Activated naive CD4-positive, alpha-beta T cell treated with anti-CD3 and anti-CD28 coated beads for 36 hours (primary cell): Measurements from ENCODE around the gene RBPJL. TPM values are rescaled to one million over a fixed set of nuclear protein-coding genes. Genes with fewer than 3 reads are reported as not detected.
A peak's percentile ranks its signal among the peaks of the same experiment; 100 is the strongest.

ENCODE experiments used
- CTCF ChIA-PET: fragments of 350-600 bp; sonication (Branson Sonifier 250); formaldehyde crosslinking; loops from one replicate; lab custom pipeline; 2021; ENCODE audit warnings: antibody characterized with exemption; lab: Charles Lee
- DNase-seq: peaks from one replicate; pipeline ENCODE4 v3.0.0-alpha.2; 2020
- H3K27ac Mint-ChIP-seq: one replicate; pipeline ENCODE4 v1.8.0; 2021; ENCODE audit warnings: mild to moderate bottlenecking, mixed read lengths
- H3K27me3 Mint-ChIP-seq: one replicate; pipeline ENCODE4 v1.8.0; 2021; ENCODE audit warnings: low read depth, mixed read lengths
- H3K36me3 Mint-ChIP-seq: one replicate; pipeline ENCODE4 v1.8.0; 2021; ENCODE audit warnings: low read depth, mixed read lengths
- H3K4me1 Mint-ChIP-seq: one replicate; pipeline ENCODE4 v1.8.0; 2021; ENCODE audit warnings: low read depth, mixed read lengths
- H3K4me3 Mint-ChIP-seq: one replicate; pipeline ENCODE4 v1.8.0; 2021; ENCODE audit warnings: mild to moderate bottlenecking, moderate library complexity, mixed read lengths
- H3K9me3 Mint-ChIP-seq: one replicate; pipeline ENCODE4 v1.8.0; 2021; ENCODE audit warnings: mixed read lengths
- intact Hi-C: fragments of 100-400 bp; cut with micrococcal nuclease; formaldehyde crosslinking; loops from one replicate; pipeline ENCODE4 v1.15.1; 2023
- total RNA-seq, 2 experiments: library from RNA; stranded (reverse); gene quantifications; one replicate each; pipeline ENCODE4 v1.2.3, GENCODE V29; 2021

Gene RBPJL
- total RNA-seq, 2 experiments from 2014 or later = not detected

DNA sequence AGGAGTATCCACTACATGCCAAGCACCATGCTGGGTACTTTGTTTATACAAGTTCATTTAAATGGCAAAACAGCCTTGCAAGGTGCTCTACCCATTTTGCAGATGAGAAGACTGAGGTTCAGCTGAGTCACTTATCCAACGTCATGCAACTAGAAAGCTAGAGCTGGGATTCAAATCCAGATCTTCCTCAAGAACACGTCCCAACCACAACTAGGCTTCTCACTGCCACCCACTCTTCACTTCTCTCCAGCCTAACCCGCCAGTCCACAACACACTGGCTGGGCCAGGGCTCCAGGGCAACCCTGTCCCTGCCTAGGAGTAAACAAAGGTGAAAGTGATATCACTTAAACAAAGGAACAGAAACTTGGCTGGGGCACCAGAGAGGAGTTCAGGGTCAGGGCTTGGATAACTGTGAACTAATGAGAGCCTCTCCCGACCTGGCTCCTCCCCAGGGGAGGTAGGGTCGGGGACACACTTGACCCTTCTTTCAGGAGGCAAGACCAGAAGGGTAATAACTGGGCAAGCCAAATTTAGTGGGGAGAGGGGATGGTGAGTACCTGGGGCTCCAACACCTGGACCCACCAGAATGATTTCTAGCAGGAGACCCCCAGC, 33.7 kb downstream of the RBPJL start:
- Mint-ChIP-seq H3K27ac (no peak overlapping the region), H3K27me3 (no peaks in the 10 kb centered on the region), H3K36me3 (peaks cover 8% of the 10 kb centered on the region), H3K4me3 (no peak overlapping the region), H3K4me1 (peaks cover 8% of the 10 kb centered on the region), H3K9me3 (no peaks in the 10 kb centered on the region)
- intact Hi-C loops = no loop called here
- CTCF ChIA-PET = interaction anchor here (0.6 to 1.6 kb wide), 3 partner anchors 22 to 245 kb away, joined by 3 to 6 read pairs (median 3); partner anchors contain the start of gene SYS1
- no peak for DNase-seq

DNA sequence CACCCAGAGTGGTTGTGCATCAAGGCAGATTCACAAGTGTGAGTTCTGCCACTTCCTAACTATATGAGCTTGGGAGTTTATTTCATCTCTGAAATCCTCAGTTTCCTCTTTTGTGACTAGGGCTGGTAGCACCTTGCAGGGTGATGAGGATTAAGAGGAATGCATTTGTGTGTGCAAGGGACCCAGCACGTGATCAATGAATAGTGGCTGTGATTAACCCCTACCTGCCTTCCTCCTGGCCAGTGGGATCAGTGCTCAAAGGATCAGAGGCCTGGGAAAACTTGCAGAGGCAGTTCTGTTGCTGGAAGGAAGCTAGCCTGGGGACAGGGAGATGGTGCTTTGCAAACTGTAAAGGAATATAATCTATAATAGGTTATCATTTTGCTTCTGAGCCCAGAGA, 34.3 kb downstream of the RBPJL start:
- H3K9me3 Mint-ChIP-seq = no peaks in the 10 kb centered on the region
- no peak overlapping the region for H3K27ac Mint-ChIP-seq
- no peaks in the 10 kb centered on the region for H3K27me3 Mint-ChIP-seq
- CTCF ChIA-PET = interaction anchor here (0.6 to 1.6 kb wide), 4 partner anchors 22 to 245 kb away, joined by 3 to 6 read pairs (median 3); partner anchors contain the start of gene SYS1
- intact Hi-C loops = no loop called here
- peaks cover 14% of the 10 kb centered on the region for H3K4me1 Mint-ChIP-seq
- H3K4me3 Mint-ChIP-seq = no peak overlapping the region
- peaks cover 4% of the 10 kb centered on the region for H3K36me3 Mint-ChIP-seq
- DNase-seq = no peak

DNA sequence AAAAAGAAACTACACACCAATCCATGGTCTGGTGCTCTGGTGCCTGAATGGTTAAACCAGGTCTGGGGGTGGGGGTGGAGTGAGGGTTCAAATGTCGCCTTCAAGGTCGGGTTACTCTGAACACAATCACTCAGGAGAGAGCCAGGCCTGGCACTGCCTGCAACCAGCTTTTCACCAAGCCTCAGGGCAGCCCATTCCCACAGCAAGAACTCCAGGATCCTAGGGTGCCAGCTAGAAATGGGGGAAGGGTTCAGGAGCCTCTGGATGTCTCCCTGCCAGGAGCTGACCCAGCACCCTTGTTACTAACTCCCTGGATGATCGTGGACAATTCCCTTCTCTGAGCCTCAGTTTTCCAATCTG, 34.9 kb downstream of the RBPJL start:
- Mint-ChIP-seq H3K9me3 (no peaks in the 10 kb centered on the region), H3K27me3 (no peaks in the 10 kb centered on the region), H3K36me3 (peaks cover 5% of the 10 kb centered on the region), H3K27ac (no peak overlapping the region), H3K4me3 (no peak overlapping the region), H3K4me1 (peaks cover 20% of the 10 kb centered on the region)
- no peak for DNase-seq
- intact Hi-C loops = no loop called here
- CTCF ChIA-PET = interaction anchor here (0.5 to 1.3 kb wide), 3 partner anchors 25 to 48 kb away, joined by 3 to 6 read pairs (median 3); no protein-coding TSS in a partner anchor

DNA sequence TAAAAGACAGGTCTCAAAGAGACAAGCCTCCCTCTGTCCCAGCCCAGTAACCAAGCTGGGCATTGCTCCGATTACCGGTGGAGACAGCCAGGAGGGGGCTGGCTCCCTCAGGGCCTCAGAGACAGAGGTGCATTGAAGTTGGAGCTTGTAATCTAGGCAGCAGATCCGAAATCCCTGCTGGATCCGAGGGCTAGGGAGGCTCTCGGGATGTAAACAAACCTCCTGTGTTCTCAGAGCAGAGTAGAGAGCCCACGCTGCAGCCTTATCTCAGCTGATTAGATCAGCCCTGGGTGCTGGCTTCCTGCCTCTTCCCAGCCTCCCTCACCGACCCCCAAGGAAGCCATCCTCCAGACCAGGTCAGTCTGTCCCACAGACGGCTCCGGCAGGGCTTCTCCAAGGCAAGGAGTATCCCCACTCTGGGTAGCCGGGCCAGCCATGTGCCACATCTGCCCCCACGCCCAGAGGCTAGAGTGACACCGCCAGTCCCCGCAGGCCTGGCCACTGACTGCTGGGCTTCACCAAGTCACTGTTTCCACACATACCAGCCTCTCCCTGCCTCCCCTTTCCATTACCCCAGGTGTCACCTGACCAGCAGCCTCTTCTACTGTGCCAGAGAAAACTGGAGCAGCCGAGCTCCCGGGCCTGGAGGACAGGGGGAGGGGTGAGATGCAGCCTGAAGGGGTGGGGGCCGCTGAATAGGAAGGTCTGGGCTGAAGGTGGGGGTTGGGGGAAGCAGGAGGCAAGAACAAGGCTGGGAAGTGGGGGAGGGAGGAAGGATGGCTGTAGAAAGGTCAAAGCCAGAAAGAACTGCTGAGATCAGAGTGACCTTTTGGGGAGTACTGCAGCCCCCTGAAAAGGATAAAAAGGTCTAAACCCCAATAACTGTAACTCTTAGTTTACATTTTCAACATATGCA, 35.6 kb downstream of the RBPJL start:
- CTCF ChIA-PET = interaction anchor here (0.5 to 1.3 kb wide), 2 partner anchors 25 to 30 kb away, joined by 3 to 6 read pairs; no protein-coding TSS in a partner anchor
- H3K9me3 Mint-ChIP-seq = no peaks in the 10 kb centered on the region
- no peak overlapping the region for H3K27ac Mint-ChIP-seq
- peaks cover 26% of the 10 kb centered on the region for H3K4me1 Mint-ChIP-seq
- intact Hi-C loops = no loop called here
- H3K4me3 Mint-ChIP-seq = no peak overlapping the region
- H3K27me3 Mint-ChIP-seq = no peaks in the 10 kb centered on the region
- peaks cover 6% of the 10 kb centered on the region for H3K36me3 Mint-ChIP-seq
- no peak for DNase-seq

DNA sequence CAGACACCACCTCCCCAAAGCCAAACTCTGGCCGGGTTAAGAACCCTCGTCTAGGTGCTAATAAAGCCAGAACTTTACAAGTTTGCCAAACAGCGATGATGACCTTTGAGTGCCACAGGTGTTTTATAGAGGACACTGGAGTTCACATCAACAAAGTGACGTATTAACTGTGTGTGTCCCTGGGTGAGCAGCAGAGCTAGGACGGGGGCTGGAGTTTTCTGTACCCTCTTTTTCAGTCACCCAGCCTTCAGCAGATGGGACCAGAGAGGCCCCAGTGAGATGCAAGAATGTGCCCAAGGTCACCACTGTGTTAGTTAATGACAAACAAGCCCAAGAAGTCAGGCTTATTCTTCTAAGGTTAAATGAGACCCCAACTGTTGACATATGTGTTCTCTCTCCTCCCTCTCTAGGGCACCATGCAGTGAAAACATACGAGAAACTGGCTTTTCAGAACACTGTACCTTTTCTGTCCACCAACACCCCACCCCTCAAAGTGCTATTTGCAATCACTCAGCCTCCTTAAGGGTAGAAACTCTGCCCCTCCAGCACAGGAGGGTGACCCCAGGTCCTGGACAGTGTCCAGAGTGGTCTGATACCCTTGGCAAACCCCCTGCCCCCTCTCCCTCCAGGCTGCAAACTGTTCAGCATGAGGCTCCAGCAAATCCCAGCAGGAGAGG, 36.4 kb downstream of the RBPJL start:
- no peaks in the 10 kb centered on the region for H3K9me3 Mint-ChIP-seq
- no peaks in the 10 kb centered on the region for H3K27me3 Mint-ChIP-seq
- CTCF ChIA-PET = no interaction called here
- no peak overlapping the region for H3K27ac Mint-ChIP-seq
- intact Hi-C loops = no loop called here
- peaks cover 6% of the 10 kb centered on the region for H3K36me3 Mint-ChIP-seq
- no peak overlapping the region for H3K4me3 Mint-ChIP-seq
- peaks cover 32% of the 10 kb centered on the region for H3K4me1 Mint-ChIP-seq
- no peak for DNase-seq

DNA sequence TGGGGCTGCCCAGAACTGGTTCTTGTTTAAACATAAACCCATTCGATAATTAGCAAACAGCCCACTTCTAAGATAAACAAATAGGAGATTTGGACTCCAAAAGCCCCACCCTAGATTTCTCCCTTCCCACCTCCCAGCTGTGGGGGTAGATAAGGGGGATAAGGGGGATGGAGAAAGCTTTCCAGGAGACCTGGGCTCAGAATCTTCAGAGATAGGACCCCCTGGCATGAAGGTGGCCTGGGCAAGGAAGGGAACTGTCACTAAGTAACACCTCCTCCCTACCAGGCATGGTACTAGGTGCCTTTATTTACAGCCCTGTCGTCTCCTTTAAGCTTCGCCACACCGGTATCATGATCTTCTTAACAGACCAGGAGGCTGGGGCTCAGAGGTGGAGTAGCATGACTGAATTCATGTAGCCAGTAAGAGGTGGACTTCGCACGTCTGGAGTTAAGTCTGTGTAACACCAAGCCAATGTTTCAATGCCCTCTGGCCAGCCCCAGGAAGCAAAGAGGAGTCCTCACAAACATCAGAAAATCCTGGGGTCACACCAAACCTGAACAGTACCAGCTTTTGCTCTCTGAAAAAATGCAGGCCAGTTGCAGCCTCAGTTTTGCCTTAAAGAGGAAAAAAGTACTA, 37.0 kb downstream of the RBPJL start:
- Mint-ChIP-seq H3K27me3 (no peaks in the 10 kb centered on the region), H3K4me1 (peaks cover 35% of the 10 kb centered on the region), H3K36me3 (peaks cover 6% of the 10 kb centered on the region), H3K9me3 (no peaks in the 10 kb centered on the region), H3K27ac (no peak overlapping the region), H3K4me3 (no peak overlapping the region)
- intact Hi-C loops = no loop called here
- DNase-seq = no peak
- CTCF ChIA-PET = interaction anchor here (0.7 kb wide), 1 partner anchor 94 kb away, joined by 3 read pairs; no protein-coding TSS in a partner anchor

DNA sequence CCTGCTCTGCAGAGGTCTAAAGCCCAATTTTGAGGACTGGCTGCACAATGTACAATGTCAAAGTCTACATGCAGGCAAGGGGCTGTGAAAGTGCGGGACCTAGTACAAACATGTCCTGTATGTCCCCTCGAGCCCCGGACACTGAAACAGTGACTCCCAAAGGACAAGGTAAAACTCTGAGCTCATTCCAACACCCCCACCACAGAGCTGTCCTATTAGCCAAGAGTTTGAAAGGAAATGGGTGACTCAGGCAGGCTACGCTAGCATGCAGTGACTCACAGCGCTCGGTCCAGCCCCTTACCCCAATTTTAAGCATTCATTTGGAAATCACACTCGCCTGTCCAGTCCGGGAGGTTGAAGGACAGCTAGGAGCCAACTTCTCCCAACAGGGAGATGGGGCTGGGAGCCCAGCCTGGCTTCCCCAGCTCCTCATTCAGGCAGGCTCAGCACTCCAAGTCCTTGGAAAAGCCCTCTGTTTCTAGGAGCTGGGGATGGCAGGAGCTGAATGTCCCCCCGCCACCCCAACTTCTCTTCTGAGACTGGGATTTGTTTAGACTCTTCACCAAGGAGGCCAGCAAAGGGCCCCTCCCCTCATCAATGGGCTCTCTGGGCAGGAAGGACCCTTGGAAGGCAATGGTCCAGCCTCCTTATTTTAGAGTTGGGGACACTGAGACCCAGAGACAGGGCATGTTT, 37.7 kb downstream of the RBPJL start:
- intact Hi-C loops = no loop called here
- CTCF ChIA-PET = interaction anchor here (0.7 kb wide), 1 partner anchor 93 kb away, joined by 3 read pairs; no protein-coding TSS in a partner anchor
- Mint-ChIP-seq H3K36me3 (peaks cover 5% of the 10 kb centered on the region), H3K27ac (no peak overlapping the region), H3K4me1 (peaks cover 36% of the 10 kb centered on the region), H3K9me3 (no peaks in the 10 kb centered on the region), H3K4me3 (no peak overlapping the region), H3K27me3 (no peaks in the 10 kb centered on the region)
- peak; percentile 37 for DNase-seq

DNA sequence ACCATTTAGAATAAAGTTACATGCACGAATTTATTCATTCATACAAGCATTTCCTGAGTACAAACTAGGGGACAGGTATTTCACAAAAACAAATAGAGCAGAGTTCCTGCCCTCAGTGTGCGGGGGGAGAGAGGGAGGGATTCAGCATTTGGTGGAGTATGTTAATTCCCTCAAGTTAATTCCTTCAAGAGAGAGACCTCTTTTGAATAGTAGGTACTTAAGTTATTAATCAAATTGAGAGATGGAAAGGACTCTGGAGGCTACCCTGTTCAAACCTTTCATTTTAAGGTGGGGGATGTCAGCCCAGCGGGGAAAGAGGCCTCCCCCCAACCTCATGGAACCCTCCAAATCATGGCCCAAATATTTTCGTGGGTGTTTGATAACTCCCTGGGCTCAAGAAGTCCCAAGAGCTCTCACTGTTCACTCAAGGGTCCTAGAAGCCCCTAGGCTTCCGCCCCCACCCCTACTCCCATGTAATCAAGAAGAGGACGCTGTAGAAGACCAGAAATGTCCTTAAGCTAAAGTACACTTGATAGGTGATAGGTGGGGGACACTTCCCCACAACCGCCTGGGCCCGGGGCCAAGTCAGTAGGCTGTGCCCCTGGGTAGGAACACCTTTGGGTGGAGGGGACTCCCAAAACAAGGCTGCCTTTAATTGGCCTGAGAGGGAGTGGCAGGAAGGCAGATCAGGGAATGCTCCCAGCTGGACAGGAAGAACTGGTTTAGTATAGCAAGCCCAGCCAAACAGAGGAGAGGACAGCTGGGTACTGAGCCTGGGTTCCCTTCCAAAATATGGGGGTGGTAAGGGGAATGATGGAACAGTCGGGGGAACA, 38.7 kb downstream of the RBPJL start:
- peak overlapping the region; percentile 46 for H3K27ac Mint-ChIP-seq
- no peaks in the 10 kb centered on the region for H3K9me3 Mint-ChIP-seq
- H3K27me3 Mint-ChIP-seq = no peaks in the 10 kb centered on the region
- H3K4me1 Mint-ChIP-seq = peaks cover 38% of the 10 kb centered on the region
- peaks cover 5% of the 10 kb centered on the region for H3K36me3 Mint-ChIP-seq
- CTCF ChIA-PET = no interaction called here
- DNase-seq = no peak
- intact Hi-C loops = no loop called here
- H3K4me3 Mint-ChIP-seq = no peak overlapping the region

DNA sequence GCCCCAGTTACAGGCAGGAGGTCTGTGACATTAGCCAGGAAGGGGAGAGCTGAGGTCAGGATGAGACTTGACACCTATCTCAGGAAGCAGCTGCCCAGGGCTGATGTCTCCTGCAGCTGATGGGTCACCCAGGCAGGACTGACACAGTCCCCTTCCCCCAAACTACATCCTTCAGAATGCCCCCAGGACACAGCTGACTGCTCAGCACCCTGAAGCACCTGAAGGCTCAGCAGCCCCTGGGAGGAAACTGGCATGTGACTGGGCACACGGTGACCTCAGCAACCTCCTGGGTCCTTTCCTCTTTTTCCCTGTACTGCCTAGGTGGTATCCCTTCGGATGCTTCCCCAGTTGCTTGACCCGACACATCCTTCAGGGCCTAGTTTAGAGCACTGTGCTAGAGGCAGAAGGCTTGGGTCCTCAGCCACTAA, 39.7 kb downstream of the RBPJL start:
- H3K9me3 Mint-ChIP-seq = no peaks in the 10 kb centered on the region
- H3K4me1 Mint-ChIP-seq = peaks cover 38% of the 10 kb centered on the region
- H3K36me3 Mint-ChIP-seq = peaks cover 5% of the 10 kb centered on the region
- no peak overlapping the region for H3K27ac Mint-ChIP-seq
- DNase-seq = peak; percentile 43
- intact Hi-C loops = loop anchor here (1.0 kb wide), 1 partner anchor 9 kb away; no protein-coding TSS in a partner anchor
- CTCF ChIA-PET = interaction anchor here (1.9 to 3.2 kb wide), 4 partner anchors 16 to 91 kb away, joined by 4 to 20 read pairs (median 13); partner anchors contain the start of gene SYS1
- peak overlapping the region; percentile 80 for H3K4me3 Mint-ChIP-seq
- H3K27me3 Mint-ChIP-seq = no peaks in the 10 kb centered on the region

DNA sequence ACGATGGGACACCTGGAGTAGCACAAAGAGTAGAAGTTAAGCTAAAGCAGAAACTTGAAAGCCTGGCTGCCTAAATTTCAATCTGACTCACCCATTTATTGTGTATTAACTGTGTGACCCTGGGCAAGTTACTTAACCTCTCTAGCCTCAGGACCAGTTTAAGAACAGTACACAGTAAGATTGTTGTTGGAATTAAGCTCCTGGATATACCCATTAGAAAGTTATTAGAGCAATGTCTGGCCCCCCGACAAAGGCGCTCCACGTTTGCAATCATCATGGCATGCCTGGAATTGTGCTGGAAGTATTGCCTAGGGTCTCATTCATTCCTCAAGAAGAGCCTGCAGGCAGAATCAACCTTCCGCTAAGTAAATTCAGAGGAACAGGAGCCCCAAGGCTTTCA, 40.2 kb downstream of the RBPJL start:
- no peaks in the 10 kb centered on the region for H3K9me3 Mint-ChIP-seq
- DNase-seq = no peak
- peaks cover 5% of the 10 kb centered on the region for H3K36me3 Mint-ChIP-seq
- intact Hi-C loops = loop anchor here (1.0 kb wide), 1 partner anchor 8 kb away; no protein-coding TSS in a partner anchor
- H3K4me1 Mint-ChIP-seq = peaks cover 38% of the 10 kb centered on the region
- CTCF ChIA-PET = interaction anchor here (0.8 to 3.2 kb wide), 8 partner anchors 14 to 424 kb away, joined by 3 to 20 read pairs (median 4); partner anchors contain the start of gene SYS1
- no peaks in the 10 kb centered on the region for H3K27me3 Mint-ChIP-seq
- peak overlapping the region; percentile 80 for H3K4me3 Mint-ChIP-seq
- no peak overlapping the region for H3K27ac Mint-ChIP-seq
